Measurements from ENCODE around the gene GLIPR1L1. TPM values are rescaled to one million over a fixed set of nuclear protein-coding genes. Genes with fewer than 3 reads are reported as not detected.
A peak's percentile ranks its signal among the peaks of the same experiment; 100 is the strongest.

GLIPR1L1 gene
- total and polyA plus RNA-seq, 2 experiments from 2014 or later, result 4.4 TPM; not detected in 1

GRCh38 chr12:75366629-75367028, 32.2 kb downstream of the GLIPR1L1 start:
- peak overlapping the region; percentile 29 for H3K4me2 ChIP-seq
- TF ChIP-seq EZH2 (IDR thresholded peaks at IDR 0.05; ENCODE audit: low read depth, unreplicated experiment) (no peak), ZNF114 (CRISPR knock-in tag; IDR thresholded peaks at IDR 0.05) (no peak), ETS1 (IDR thresholded peaks at IDR 0.05) (no peak), STAT1 (IDR thresholded peaks at IDR 0.05; ENCODE audit: unreplicated experiment) (no peak), ZNF331 (CRISPR knock-in tag; IDR thresholded peaks at IDR 0.05; ENCODE audit: low read depth) (no peak), CTCF (conservative IDR thresholded peaks at IDR 0.05; ENCODE audit: low read depth in 2 of 2) (no peak)
- TF ChIP-seq, protein P1, sequence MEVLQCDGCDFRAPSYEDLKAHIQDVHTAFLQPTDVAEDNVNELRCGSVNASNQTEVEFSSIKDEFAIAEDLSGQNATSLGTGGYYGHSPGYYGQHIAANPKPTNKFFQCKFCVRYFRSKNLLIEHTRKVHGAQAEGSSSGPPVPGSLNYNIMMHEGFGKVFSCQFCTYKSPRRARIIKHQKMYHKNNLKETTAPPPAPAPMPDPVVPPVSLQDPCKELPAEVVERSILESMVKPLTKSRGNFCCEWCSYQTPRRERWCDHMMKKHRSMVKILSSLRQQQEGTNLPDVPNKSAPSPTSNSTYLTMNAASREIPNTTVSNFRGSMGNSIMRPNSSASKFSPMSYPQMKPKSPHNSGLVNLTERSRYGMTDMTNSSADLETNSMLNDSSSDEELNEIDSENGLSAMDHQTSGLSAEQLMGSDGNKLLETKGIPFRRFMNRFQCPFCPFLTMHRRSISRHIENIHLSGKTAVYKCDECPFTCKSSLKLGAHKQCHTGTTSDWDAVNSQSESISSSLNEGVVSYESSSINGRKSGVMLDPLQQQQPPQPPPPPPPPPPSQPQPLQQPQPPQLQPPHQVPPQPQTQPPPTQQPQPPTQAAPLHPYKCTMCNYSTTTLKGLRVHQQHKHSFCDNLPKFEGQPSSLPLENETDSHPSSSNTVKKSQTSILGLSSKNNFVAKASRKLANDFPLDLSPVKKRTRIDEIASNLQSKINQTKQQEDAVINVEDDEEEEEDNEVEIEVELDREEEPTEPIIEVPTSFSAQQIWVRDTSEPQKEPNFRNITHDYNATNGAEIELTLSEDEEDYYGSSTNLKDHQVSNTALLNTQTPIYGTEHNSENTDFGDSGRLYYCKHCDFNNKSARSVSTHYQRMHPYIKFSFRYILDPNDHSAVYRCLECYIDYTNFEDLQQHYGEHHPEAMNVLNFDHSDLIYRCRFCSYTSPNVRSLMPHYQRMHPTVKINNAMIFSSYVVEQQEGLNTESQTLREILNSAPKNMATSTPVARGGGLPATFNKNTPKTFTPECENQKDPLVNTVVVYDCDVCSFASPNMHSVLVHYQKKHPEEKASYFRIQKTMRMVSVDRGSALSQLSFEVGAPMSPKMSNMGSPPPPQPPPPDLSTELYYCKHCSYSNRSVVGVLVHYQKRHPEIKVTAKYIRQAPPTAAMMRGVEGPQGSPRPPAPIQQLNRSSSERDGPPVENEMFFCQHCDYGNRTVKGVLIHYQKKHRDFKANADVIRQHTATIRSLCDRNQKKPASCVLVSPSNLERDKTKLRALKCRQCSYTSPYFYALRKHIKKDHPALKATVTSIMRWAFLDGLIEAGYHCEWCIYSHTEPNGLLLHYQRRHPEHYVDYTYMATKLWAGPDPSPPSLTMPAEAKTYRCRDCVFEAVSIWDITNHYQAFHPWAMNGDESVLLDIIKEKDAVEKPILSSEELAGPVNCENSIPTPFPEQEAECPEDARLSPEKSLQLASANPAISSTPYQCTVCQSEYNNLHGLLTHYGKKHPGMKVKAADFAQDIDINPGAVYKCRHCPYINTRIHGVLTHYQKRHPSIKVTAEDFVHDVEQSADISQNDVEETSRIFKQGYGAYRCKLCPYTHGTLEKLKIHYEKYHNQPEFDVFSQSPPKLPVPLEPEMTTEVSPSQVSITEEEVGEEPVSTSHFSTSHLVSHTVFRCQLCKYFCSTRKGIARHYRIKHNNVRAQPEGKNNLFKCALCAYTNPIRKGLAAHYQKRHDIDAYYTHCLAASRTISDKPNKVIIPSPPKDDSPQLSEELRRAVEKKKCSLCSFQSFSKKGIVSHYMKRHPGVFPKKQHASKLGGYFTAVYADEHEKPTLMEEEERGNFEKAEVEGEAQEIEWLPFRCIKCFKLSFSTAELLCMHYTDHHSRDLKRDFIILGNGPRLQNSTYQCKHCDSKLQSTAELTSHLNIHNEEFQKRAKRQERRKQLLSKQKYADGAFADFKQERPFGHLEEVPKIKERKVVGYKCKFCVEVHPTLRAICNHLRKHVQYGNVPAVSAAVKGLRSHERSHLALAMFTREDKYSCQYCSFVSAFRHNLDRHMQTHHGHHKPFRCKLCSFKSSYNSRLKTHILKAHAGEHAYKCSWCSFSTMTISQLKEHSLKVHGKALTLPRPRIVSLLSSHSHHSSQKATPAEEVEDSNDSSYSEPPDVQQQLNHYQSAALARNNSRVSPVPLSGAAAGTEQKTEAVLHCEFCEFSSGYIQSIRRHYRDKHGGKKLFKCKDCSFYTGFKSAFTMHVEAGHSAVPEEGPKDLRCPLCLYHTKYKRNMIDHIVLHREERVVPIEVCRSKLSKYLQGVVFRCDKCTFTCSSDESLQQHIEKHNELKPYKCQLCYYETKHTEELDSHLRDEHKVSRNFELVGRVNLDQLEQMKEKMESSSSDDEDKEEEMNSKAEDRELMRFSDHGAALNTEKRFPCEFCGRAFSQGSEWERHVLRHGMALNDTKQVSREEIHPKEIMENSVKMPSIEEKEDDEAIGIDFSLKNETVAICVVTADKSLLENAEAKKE (CRISPR knock-in tag; IDR thresholded peaks at IDR 0.05), result no peak
- TF ChIP-seq, protein P2, sequence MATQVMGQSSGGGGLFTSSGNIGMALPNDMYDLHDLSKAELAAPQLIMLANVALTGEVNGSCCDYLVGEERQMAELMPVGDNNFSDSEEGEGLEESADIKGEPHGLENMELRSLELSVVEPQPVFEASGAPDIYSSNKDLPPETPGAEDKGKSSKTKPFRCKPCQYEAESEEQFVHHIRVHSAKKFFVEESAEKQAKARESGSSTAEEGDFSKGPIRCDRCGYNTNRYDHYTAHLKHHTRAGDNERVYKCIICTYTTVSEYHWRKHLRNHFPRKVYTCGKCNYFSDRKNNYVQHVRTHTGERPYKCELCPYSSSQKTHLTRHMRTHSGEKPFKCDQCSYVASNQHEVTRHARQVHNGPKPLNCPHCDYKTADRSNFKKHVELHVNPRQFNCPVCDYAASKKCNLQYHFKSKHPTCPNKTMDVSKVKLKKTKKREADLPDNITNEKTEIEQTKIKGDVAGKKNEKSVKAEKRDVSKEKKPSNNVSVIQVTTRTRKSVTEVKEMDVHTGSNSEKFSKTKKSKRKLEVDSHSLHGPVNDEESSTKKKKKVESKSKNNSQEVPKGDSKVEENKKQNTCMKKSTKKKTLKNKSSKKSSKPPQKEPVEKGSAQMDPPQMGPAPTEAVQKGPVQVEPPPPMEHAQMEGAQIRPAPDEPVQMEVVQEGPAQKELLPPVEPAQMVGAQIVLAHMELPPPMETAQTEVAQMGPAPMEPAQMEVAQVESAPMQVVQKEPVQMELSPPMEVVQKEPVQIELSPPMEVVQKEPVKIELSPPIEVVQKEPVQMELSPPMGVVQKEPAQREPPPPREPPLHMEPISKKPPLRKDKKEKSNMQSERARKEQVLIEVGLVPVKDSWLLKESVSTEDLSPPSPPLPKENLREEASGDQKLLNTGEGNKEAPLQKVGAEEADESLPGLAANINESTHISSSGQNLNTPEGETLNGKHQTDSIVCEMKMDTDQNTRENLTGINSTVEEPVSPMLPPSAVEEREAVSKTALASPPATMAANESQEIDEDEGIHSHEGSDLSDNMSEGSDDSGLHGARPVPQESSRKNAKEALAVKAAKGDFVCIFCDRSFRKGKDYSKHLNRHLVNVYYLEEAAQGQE (IDR thresholded peaks at IDR 0.05; ENCODE audit: unreplicated experiment), result no peak
- Mint-ChIP-seq H3K9me3 (peaks cover 7% of the 10 kb centered on the region; the same call in 2 of the 3 replicates), H3K36me3 (ENCODE audit: low read depth) (peaks cover 16% of the 10 kb centered on the region; the same call in 1 of the 3 replicates), H3K4me1 (peaks cover 35% of the 10 kb centered on the region), H3K27me3 (ENCODE audit: insufficient read depth, low read depth, poor library complexity) (no peaks in the 10 kb centered on the region), H3K27ac (peak overlapping the region; percentile 87), H3K4me3 (peak overlapping the region; percentile 58)
- H3K27ac ChIP-seq (ENCODE audit: low read depth), result peak overlapping the region; percentile 11; the same call in 1 of the 2 replicates
- H3F3A ChIP-seq (replicated peaks; ENCODE audit: low read depth), result no peaks in the 10 kb centered on the region
- ATAC-seq (peak; percentile 72), DNase-seq (ENCODE audit: low spot score) (peak; percentile 18)
- H4K20me1 ChIP-seq (replicated peaks; ENCODE audit: insufficient read depth), result no peaks in the 10 kb centered on the region
- no peaks in the 10 kb centered on the region for H3K79me2 ChIP-seq (replicated peaks; ENCODE audit: insufficient read depth)
- H3K4me1 ChIP-seq (ENCODE audit: insufficient read depth), result peaks cover 36% of the 10 kb centered on the region
- H2AFZ ChIP-seq, result no peak overlapping the region
- H3K27me3 ChIP-seq (ENCODE audit: insufficient read depth), result no peaks in the 10 kb centered on the region
- 0 out of 2 replicates have a peak, but pooled peaks cover 4% of the 10 kb centered on the region for H3K9me2 ChIP-seq (ENCODE audit: insufficient read depth)
- no peaks in the 10 kb centered on the region for H3K36me3 ChIP-seq (ENCODE audit: insufficient read depth)
- peak overlapping the region; percentile 16; the same call in 1 of the 2 replicates for H3K4me3 ChIP-seq
